DND-41 (cell line): Measurements from ENCODE around the gene PFKFB2.

ENCODE experiments used
- ATAC-seq: fragments of 200-7000 bp; cut with Tn5 transposase; 3 replicates; pipeline ENCODE4 v1.9.1; 2021; ENCODE audit warnings: low read depth; ENCODE audit not compliant: insufficient read depth
- DNase-seq: peaks from one replicate; pipeline ENCODE4 v3.0.0-alpha.2; 2020
- H2AFZ ChIP-seq: 2 replicates; pipeline ENCODE4 v1.6.0; 2012; ENCODE audit warnings: low read depth, low read length
- H3K27ac ChIP-seq: 2 replicates; pipeline ENCODE4 v1.5.1; 2012; ENCODE audit warnings: low read length, inconsistent platforms
- H3K27me3 ChIP-seq: fragments of 200-600 bp; sonication (generic); 2 replicates; pipeline ENCODE4 v1.6.0; 2012; ENCODE audit warnings: low read length, mild to moderate bottlenecking, inconsistent platforms; ENCODE audit not compliant: insufficient read depth, poor library complexity
- H3K36me3 ChIP-seq: 2 replicates; pipeline ENCODE4 v1.5.1; 2012; ENCODE audit warnings: low read length, inconsistent platforms; ENCODE audit not compliant: insufficient read depth
- H3K4me1 ChIP-seq: 2 replicates; pipeline ENCODE4 v1.5.1; 2012; ENCODE audit warnings: mild to moderate bottlenecking, low read length; ENCODE audit not compliant: insufficient read depth
- H3K4me2 ChIP-seq: 2 replicates; pipeline ENCODE4 v1.6.0; 2012; ENCODE audit warnings: mild to moderate bottlenecking, moderate library complexity, low read length, inconsistent platforms; ENCODE audit not compliant: insufficient read depth
- H3K4me3 ChIP-seq, 2 experiments: fragments of 200-600 bp in 1 of 2; shearing (Covaris generic) in 1 of 2; 2 replicates each; pipeline ENCODE4 v1.5.1; 2012 to 2016; ENCODE audit warnings: inconsistent platforms in 2 of 2, low read length in 2 of 2, mild to moderate bottlenecking in 2 of 2, low read depth in 1 of 2, moderate library complexity in 1 of 2
- H3K79me2 ChIP-seq: 2 replicates; pipeline ENCODE4 v1.6.0; 2012; ENCODE audit warnings: low read length, inconsistent platforms; ENCODE audit not compliant: insufficient read depth
- H3K9ac ChIP-seq: 2 replicates; pipeline ENCODE4 v1.6.0; 2012; ENCODE audit warnings: low read depth, mild to moderate bottlenecking, inconsistent platforms, low read length, moderate library complexity
- H3K9me3 ChIP-seq: 2 replicates; pipeline ENCODE4 v1.5.1; 2012; ENCODE audit warnings: low read length, moderate library complexity, mild to moderate bottlenecking, inconsistent platforms; ENCODE audit not compliant: insufficient read depth, severe bottlenecking
- H4K20me1 ChIP-seq: 2 replicates; pipeline ENCODE4 v1.6.0; 2012; ENCODE audit warnings: low read length; ENCODE audit not compliant: insufficient read depth
- EZH2 ChIP-seq: IDR thresholded peaks from 3 replicates; pipeline ENCODE4 v1.6.1; 2012; ENCODE audit warnings: borderline replicate concordance, low read depth, mild to moderate bottlenecking, moderate library complexity, low read length, inconsistent platforms; ENCODE audit not compliant: severe bottlenecking
- TF ChIP-seq, protein P1 (sequence below): IDR thresholded peaks from 2 replicates; pipeline ENCODE4 v1.5.1; 2012; ENCODE audit warnings: borderline replicate concordance, low read length, moderate library complexity, mild to moderate bottlenecking; ENCODE audit not compliant: poor library complexity, severe bottlenecking; ENCODE audit errors: extremely low read depth

The PFKFB2 gene

DNA sequence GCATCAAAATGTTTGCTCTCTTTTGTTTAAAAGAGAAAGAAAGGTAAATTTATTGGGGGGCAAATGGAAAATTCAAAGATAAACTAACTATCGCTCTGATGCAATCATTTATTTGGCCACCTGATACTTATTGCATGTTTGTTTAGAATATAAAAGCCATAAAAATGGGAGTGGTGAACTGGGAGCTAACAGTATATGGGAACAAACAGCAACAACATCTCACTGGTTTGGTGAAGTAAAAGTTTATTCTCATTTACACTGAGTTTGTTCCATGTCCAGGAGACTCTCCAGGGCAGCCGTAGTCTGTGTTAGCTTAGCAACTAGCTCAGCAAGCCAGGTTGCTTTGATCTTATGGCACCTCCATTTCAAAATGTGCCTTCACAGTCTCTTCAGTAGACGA lies 71.3 kb downstream of the PFKFB2 start:
- Histone ChIP-seq H3K9ac (no peak overlapping the region), H3K79me2 (no peaks in the 10 kb centered on the region), H3K36me3 (no peaks in the 10 kb centered on the region), H3K4me3 (no peak overlapping the region), H3K4me2 (no peak overlapping the region), H3K9me3 (peaks cover 9% of the 10 kb centered on the region), H2AFZ (no peak overlapping the region), H3K27me3 (no peaks in the 10 kb centered on the region), H4K20me1 (no peaks in the 10 kb centered on the region), H3K4me1 (peaks cover 7% of the 10 kb centered on the region; the same call in 1 of the 2 replicates), H3K27ac (no peak overlapping the region)
- TF ChIP-seq, protein P1, sequence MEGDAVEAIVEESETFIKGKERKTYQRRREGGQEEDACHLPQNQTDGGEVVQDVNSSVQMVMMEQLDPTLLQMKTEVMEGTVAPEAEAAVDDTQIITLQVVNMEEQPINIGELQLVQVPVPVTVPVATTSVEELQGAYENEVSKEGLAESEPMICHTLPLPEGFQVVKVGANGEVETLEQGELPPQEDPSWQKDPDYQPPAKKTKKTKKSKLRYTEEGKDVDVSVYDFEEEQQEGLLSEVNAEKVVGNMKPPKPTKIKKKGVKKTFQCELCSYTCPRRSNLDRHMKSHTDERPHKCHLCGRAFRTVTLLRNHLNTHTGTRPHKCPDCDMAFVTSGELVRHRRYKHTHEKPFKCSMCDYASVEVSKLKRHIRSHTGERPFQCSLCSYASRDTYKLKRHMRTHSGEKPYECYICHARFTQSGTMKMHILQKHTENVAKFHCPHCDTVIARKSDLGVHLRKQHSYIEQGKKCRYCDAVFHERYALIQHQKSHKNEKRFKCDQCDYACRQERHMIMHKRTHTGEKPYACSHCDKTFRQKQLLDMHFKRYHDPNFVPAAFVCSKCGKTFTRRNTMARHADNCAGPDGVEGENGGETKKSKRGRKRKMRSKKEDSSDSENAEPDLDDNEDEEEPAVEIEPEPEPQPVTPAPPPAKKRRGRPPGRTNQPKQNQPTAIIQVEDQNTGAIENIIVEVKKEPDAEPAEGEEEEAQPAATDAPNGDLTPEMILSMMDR, result no peak
- TF ChIP-seq EZH2, result no peak
- no peak for ATAC-seq
- DNase-seq, result no peak

DNA sequence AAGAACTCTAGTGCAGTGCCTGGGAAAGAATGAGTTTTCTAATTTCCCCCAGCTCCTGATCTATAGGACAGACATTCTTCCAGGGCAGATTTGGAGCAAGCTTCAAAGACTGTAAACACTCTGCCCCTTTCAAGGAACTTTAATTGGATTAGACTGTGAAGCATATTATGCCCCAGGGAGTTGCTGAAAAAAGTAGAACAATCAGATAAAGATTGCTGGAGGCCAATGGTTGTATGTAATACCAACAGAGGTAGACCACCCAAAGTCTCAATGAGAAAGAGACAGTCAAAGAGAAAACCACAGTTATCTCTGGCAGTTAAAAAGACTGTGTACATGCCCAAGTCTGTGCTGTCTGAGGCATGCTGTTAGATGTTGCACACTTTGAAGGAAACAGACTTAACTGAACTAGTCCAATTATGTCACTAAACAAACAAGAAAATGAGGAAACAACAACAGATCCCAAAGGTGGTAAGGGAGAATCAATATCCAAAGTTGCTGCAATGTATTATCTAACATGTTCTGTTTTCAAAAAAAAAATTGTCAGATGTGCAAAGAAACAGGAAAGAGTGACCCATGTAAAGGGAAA lies 75.4 kb downstream of the PFKFB2 start:
- no peak overlapping the region for H2AFZ ChIP-seq
- H3K9ac ChIP-seq, result no peak overlapping the region
- no peaks in the 10 kb centered on the region for H3K27me3 ChIP-seq
- no peak overlapping the region for H3K4me2 ChIP-seq
- H3K36me3 ChIP-seq, result no peaks in the 10 kb centered on the region
- peak; percentile 72; the same call in 2 of the 3 replicates for ATAC-seq
- no peaks in the 10 kb centered on the region for H3K79me2 ChIP-seq
- H3K4me1 ChIP-seq, result peaks cover 7% of the 10 kb centered on the region; the same call in 1 of the 2 replicates
- no peak overlapping the region for H3K4me3 ChIP-seq
- TF ChIP-seq, protein P1, result no peak
- TF ChIP-seq EZH2, result no peak
- peaks cover 12% of the 10 kb centered on the region for H3K9me3 ChIP-seq
- no peak for DNase-seq
- no peaks in the 10 kb centered on the region for H4K20me1 ChIP-seq
- H3K27ac ChIP-seq, result no peak overlapping the region

DNA sequence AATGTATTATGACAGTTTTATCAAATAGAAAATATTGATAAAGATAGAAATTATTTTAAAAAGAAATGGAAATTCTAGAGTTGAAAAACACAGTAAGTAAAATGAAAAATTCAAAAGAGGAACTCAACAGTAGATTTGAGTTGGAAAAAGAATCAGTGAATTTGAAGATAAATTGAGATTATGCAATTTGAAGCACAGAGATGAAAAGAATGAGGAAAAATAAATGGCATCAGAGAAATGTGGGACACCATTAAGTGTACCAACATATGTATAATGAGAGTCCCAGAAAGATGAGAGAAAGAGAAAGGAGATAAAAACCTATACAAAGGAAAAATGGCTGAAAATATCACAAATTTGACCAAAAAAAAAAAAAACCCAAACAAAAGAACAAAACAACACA lies 76.0 kb downstream of the PFKFB2 start:
- Histone ChIP-seq H3K9me3 (peaks cover 12% of the 10 kb centered on the region), H3K79me2 (no peaks in the 10 kb centered on the region)

More for the DNA sequence above, 76.0 kb downstream of the PFKFB2 start:
- Histone ChIP-seq H3K27me3 (no peaks in the 10 kb centered on the region), H3K4me2 (no peak overlapping the region), H3K4me3 (no peak overlapping the region), H3K4me1 (peaks cover 7% of the 10 kb centered on the region; the same call in 1 of the 2 replicates), H2AFZ (no peak overlapping the region), H3K36me3 (no peaks in the 10 kb centered on the region), H3K9ac (no peak overlapping the region), H4K20me1 (no peaks in the 10 kb centered on the region), H3K27ac (no peak overlapping the region)
- DNase-seq (no peak), ATAC-seq (no peak)
- TF ChIP-seq EZH2, result no peak
- TF ChIP-seq, protein P1, result no peak
